BE2C (cell line): ENCODE measurements around the gene GNS.

Source experiments
- DNase-seq: peaks from one replicate; pipeline ENCODE4 v3.0.0-alpha.2; 2020
- H3K27me3 ChIP-seq: fragments of 250-450 bp; sonication (Bioruptor Pico); 2 replicates; pipeline ENCODE4 v1.5.1; 2020; ENCODE audit warnings: mild to moderate bottlenecking
- H3K36me3 ChIP-seq: fragments of 250-450 bp; sonication (Bioruptor Pico); 2 replicates; pipeline ENCODE4 v1.5.1; 2020; ENCODE audit warnings: mild to moderate bottlenecking
- H3K4me1 ChIP-seq: fragments of 250-450 bp; sonication (Bioruptor Pico); 2 replicates; pipeline ENCODE4 v1.5.1; 2020
- H3K4me3 ChIP-seq: 2 replicates; pipeline ENCODE4 v1.5.1; 2011; ENCODE audit warnings: low read depth, low read length
- H3K9me3 ChIP-seq: fragments of 250-450 bp; sonication (Bioruptor Pico); 2 replicates; pipeline ENCODE4 v1.5.1; 2020
- TF ChIP-seq, protein P1 (sequence below): IDR thresholded peaks from 2 replicates; pipeline ENCODE4 v1.5.1; 2012; ENCODE audit warnings: mild to moderate bottlenecking, low read depth, low read length

GNS gene

DNA sequence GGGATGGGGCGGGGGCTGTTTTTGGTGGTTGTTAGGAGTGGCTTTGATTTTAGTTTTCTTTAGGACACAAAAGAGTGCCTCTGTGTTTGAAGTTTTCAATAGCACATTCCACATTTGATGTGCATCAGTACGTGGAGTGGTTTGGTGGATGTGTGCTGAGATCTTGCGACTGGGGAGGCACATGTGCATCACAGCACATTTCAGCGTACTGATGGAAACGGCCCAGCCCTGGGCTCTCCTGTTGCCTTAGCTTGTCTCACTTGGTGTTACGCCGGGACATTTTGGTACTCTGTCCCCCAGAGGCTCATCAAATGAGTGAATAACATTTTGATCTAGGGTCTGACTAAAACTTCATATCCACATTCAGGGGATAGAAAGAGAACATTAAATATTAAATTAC is 70.5 kb downstream of the GNS start:
- DNase-seq: no peak
- H3K36me3 ChIP-seq: peaks cover 34% of the 10 kb centered on the region
- H3K4me1 ChIP-seq: peaks cover under 1% of the 10 kb centered on the region; the same call in 1 of the 2 replicates
- TF ChIP-seq, protein P1, sequence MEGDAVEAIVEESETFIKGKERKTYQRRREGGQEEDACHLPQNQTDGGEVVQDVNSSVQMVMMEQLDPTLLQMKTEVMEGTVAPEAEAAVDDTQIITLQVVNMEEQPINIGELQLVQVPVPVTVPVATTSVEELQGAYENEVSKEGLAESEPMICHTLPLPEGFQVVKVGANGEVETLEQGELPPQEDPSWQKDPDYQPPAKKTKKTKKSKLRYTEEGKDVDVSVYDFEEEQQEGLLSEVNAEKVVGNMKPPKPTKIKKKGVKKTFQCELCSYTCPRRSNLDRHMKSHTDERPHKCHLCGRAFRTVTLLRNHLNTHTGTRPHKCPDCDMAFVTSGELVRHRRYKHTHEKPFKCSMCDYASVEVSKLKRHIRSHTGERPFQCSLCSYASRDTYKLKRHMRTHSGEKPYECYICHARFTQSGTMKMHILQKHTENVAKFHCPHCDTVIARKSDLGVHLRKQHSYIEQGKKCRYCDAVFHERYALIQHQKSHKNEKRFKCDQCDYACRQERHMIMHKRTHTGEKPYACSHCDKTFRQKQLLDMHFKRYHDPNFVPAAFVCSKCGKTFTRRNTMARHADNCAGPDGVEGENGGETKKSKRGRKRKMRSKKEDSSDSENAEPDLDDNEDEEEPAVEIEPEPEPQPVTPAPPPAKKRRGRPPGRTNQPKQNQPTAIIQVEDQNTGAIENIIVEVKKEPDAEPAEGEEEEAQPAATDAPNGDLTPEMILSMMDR: no peak
- no peak overlapping the region for H3K4me3 ChIP-seq
- no peaks in the 10 kb centered on the region for H3K9me3 ChIP-seq
- H3K27me3 ChIP-seq: no peaks in the 10 kb centered on the region

DNA sequence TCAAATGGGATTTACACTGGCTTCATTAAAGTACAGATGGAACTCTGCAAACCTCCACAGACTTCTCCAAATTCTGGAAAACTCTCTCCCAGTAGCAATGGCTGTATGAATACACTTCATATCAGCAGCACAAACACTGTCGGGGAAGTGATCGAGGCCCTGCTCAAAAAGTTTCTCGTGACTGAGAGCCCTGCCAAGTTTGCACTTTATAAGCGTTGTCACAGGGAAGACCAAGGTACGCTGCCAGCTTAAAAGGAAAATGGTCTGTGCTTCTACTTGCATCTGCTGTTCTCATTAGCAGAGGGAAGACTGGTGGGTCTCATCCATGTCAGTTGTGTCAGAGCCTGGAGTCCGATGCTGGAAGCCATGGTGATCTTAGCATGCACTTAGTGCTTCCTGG is 71.0 kb downstream of the GNS start:
- Histone ChIP-seq H3K27me3 (no peaks in the 10 kb centered on the region), H3K36me3 (peaks cover 34% of the 10 kb centered on the region), H3K4me3 (no peak overlapping the region), H3K4me1 (peaks cover 5% of the 10 kb centered on the region; the same call in 1 of the 2 replicates), H3K9me3 (no peaks in the 10 kb centered on the region)
- TF ChIP-seq, protein P1: no peak
- DNase-seq: no peak

DNA sequence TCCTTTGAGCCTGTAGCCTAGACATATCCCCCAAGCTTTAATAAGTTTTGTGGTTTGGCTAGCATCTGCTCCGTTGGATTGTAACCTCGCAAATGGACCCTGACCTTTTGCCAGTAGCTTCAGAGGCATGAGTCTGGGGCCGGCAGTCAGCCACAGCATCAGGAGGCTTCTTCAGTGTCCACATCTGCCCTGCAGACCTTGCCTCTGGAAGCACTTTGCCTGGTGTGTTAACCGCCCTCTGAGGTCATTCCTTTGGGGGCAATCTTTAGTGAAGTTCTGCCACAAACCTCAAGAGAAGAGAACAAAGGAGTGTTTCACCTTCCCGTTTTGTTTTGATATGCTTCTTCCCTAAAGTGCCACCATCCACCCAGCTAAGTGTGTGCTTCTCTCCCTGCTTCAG is 71.4 kb downstream of the GNS start:
- H3K9me3 ChIP-seq: no peaks in the 10 kb centered on the region
- H3K4me1 ChIP-seq: peaks cover 9% of the 10 kb centered on the region
- no peak for DNase-seq
- TF ChIP-seq, protein P1: no peak
- no peak overlapping the region for H3K4me3 ChIP-seq
- peaks cover 34% of the 10 kb centered on the region for H3K36me3 ChIP-seq
- H3K27me3 ChIP-seq: no peaks in the 10 kb centered on the region

DNA sequence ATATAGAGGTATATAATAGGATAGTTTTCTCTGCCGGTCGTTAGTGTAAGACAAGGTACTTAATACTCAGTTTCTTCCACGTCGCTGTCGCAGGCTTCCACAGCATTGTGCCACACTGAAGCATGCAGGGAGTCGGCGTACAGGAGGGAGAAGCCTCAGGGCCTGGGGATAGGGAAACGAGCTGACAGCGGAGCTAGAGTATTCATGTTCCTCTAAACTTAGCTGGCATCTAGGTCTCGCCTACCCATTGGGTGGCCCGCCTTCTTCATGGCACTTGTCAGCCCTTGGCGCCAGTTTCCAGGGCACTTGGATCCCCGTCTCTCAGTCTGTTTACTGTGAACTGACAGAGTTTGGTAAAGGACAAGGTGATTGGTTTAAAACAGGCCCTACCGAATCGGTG is 73.6 kb downstream of the GNS start:
- TF ChIP-seq, protein P1: no peak
- no peak for DNase-seq
- Histone ChIP-seq H3K4me3 (no peak overlapping the region), H3K36me3 (peaks cover 34% of the 10 kb centered on the region), H3K9me3 (no peaks in the 10 kb centered on the region), H3K4me1 (peaks cover 14% of the 10 kb centered on the region), H3K27me3 (no peaks in the 10 kb centered on the region)

DNA sequence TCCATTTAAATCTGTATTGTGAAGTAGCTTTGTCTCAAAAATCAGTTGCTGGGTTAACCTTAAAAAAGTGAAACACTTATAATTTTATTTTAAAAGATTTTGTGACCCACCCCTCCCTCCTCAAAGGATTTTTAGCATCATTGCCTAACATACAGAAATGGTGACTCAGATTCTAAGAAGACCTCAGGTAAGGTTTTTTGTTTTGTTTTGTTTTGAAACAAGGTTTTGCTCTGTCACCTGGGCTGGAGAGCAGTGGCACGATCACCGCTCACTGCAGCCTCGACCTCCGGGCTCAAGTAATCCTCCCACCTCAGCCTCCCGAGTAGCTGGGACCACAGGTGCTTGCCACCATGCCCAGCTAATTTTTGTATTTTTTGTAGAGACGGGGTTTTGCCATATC is 74.2 kb downstream of the GNS start:
- Histone ChIP-seq H3K9me3 (no peaks in the 10 kb centered on the region), H3K27me3 (no peaks in the 10 kb centered on the region), H3K4me3 (no peak overlapping the region), H3K36me3 (peaks cover 32% of the 10 kb centered on the region), H3K4me1 (peaks cover 14% of the 10 kb centered on the region)
- no peak for DNase-seq
- TF ChIP-seq, protein P1: no peak

DNA sequence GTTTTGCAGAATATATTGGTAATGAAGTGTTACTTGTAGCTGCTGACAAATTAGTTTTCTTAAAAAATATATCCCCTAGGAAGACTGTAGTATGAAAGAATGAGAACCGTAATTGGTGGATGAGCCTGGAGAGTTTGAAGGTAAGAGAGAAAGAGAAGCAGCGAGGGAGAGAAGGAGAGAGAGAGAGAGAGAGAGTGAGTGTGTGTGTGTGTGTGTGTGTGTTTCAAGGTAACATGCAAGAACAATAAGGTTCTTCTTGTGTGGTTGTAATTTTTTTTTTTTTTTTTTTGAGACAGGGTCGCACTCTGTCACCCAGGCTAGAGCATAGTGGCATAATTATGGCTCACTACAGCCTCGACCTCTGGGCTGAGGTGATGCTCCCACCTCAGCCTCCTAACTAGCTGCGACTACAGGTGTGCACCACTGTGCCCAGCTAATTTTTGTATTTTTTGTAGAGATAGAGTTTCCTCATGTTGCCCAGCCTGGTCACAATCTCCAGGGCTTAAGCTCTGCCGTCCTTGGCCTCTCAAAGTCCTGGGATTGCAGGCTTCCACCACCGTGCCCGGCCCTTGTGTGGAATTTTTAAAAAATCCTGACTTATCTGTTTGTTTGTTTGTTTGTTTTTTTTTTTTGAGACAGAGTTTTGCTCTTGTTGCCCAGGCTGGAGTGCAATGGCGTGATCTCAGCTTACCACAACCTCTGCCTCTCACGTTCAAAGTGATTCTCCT is 75.2 kb downstream of the GNS start:
- Histone ChIP-seq H3K4me1 (peaks cover 14% of the 10 kb centered on the region), H3K9me3 (no peaks in the 10 kb centered on the region), H3K36me3 (peaks cover 31% of the 10 kb centered on the region), H3K4me3 (no peak overlapping the region), H3K27me3 (no peaks in the 10 kb centered on the region)
- DNase-seq: no peak
- TF ChIP-seq, protein P1: no peak
